ENCODE results near the gene HDDC3.

Gene HDDC3

DNA sequence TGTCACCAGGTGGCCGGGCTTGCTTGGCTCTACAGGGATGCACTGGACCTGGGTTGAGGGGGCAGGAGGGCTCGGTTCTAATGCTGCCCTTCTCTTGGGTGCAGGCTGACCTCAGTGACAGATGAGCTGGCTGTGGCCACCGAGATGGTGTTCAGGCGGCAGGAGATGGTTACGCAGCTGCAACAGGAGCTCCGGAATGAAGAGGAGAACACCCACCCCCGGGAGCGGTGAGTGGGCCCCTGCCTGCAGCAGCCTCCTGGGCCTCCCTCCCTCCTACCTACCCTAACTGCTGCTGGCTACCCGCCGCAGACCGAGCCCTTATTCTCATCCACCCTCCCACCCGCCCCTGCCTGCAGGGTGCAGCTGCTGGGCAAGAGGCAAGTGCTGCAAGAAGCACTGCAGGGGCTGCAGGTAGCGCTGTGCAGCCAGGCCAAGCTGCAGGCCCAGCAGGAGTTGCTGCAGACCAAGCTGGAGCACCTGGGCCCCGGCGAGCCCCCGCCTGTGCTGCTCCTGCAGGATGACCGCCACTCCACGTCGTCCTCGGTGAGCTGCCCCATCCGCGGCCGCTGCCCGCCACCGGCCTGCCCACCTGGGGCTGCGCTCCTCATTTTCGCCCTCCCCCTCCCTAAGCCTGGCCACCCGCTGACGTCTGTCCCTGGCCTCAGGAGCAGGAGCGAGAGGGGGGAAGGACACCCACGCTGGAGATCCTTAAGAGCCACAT is 42.5 kb downstream of the HDDC3 start:
- DNase-seq, result no peak

DNA sequence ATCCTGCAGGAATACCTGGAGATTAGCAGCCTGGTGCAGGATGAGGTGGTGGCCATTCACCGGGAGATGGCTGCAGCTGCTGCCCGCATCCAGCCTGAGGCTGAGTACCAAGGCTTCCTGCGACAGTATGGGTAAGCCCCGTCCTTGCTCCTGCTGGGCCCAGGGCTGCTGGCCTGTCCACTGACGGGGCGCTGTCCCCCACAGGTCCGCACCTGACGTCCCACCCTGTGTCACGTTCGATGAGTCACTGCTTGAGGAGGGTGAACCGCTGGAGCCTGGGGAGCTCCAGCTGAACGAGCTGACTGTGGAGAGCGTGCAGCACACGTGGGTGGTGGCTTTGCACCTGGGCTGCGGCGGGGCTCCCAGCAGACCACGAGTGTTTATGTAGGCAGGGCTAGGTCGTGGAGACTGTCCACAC is 43.0 kb downstream of the HDDC3 start:
- DNase-seq, result no peak

- DNase-seq, result no peak
Observed at GRCh38 chr15:90887037-90887481, 45.3 kb downstream of the HDDC3 start.

- DNase-seq, result no peak
Observed at GRCh38 chr15:90886291-90886614, 46.1 kb downstream of the HDDC3 start.

DNA sequence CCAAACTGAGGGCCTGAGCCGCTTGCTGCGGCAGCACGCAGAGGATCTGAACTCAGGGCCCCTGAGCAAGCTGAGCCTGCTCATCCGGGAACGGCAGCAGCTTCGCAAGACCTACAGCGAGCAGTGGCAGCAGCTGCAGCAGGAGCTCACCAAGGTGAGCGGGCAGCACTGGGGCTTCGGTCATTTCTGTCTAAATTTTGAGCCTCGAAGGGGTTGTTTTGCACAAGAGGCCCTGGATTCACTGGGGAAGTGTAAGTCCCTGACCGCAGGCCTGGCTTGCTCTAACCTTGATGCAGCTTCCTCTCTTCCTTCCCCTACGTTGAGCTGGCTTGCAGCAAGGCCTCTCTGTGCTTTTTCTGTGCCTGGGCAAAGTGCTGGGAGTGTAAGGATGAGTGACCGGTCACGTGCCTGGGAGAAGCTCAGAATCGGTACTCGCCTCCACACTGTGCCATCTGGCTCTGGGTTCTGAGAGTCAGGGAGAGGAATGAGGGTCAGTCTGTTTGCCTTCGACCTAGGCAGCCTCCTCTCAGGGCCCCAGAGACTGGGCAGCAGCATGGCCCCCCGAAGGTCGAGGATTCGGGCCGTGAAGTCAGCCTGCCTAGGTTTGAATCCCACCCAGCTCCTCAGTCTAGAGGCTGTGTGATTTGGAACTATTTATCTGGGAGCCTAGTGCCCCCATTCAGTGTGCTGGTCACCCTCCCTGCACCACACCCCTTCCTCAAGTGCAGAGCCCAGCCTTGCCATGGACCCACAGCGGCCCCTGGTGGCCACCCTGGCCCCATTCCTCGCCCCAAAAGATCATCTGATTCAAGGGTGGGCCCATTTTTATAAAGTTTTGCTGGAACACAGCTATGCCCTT is 46.7 kb downstream of the HDDC3 start:
- peak; percentile 76 for DNase-seq

GRCh38 chr15:90884719-90885431 is 47.5 kb downstream of the HDDC3 start:
- DNase-seq, result no peak

DNA sequence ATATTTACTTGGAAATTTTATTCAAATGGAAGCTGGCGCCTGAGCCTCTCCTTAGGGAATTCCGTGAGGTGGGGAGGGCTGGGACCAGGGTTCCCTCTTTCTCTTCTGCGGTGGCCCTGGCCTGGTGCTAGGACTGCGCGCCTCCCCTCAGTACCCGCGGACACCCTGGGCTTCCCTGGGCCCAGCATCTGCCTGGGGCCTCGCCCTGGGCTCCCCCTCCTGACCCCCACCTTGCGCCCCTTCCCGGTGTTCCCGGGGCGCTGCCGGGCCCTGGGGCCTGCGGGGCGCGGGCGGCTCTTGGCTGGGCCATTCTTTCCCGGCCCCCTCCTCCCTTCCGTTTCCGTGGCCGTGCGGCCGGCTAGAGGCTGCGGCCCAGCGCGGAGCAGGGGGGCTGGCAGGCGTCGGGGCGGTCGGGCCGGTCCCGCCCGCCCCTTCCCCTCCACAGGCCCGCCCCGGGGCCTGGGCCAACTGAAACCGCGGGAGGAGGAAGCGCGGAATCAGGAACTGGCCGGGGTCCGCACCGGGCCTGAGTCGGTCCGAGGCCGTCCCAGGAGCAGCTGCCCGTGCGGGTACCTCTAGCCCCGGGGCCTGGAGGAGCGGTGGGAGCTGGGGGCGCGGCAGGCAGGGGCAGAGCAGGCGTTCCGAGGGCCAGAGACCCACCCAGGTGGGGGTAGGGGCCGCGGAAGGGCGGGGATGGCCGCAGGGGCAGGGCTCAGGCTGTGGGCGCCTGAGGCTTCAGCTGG is 48.2 kb downstream of the HDDC3 start, which contains the start of gene FES:
FES (plus strand) TSS at position 529 of the 743 bp plus-strand sequence. CDS start 542 bp downstream, outside the sequence.
- no peak for DNase-seq

GRCh38 chr15:90883526-90883975 is 48.8 kb downstream of the HDDC3 start:
- DNase-seq, result no peak

- DNase-seq, result no peak
Observed at GRCh38 chr15:90882781-90883525, 49.4 kb downstream of the HDDC3 start.

GRCh38 chr15:90881978-90882721 is 50.2 kb downstream of the HDDC3 start:
- DNase-seq, result no peak

DNA sequence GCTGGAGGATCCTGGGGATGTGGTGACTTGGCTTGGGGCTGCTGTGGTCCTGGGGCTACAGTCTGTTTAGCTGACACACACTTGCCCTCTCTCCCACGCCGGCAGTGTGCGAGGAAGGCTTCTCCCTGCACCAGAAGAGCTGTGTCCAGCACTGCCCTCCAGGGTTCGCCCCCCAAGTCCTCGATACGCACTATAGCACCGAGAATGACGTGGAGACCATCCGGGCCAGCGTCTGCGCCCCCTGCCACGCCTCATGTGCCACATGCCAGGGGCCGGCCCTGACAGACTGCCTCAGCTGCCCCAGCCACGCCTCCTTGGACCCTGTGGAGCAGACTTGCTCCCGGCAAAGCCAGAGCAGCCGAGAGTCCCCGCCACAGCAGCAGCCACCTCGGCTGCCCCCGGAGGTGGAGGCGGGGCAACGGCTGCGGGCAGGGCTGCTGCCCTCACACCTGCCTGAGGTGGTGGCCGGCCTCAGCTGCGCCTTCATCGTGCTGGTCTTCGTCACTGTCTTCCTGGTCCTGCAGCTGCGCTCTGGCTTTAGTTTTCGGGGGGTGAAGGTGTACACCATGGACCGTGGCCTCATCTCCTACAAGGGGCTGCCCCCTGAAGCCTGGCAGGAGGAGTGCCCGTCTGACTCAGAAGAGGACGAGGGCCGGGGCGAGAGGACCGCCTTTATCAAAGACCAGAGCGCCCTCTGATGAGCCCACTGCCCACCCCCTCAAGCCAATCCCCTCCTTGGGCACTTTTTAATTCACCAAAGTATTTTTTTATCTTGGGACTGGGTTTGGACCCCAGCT is 51.0 kb downstream of the HDDC3 start:
- DNase-seq, result no peak

GRCh38 chr15:90880381-90881145 is 51.8 kb downstream of the HDDC3 start:
- DNase-seq, result no peak
